ENCODE data around the gene STAP2. TPM values are rescaled to one million over a fixed set of nuclear protein-coding genes. Genes with fewer than 3 reads are reported as not detected.

The STAP2 gene
- total RNA-seq, 2 experiments from 2014 or later, result 8.8 to 9.6 TPM

DNA sequence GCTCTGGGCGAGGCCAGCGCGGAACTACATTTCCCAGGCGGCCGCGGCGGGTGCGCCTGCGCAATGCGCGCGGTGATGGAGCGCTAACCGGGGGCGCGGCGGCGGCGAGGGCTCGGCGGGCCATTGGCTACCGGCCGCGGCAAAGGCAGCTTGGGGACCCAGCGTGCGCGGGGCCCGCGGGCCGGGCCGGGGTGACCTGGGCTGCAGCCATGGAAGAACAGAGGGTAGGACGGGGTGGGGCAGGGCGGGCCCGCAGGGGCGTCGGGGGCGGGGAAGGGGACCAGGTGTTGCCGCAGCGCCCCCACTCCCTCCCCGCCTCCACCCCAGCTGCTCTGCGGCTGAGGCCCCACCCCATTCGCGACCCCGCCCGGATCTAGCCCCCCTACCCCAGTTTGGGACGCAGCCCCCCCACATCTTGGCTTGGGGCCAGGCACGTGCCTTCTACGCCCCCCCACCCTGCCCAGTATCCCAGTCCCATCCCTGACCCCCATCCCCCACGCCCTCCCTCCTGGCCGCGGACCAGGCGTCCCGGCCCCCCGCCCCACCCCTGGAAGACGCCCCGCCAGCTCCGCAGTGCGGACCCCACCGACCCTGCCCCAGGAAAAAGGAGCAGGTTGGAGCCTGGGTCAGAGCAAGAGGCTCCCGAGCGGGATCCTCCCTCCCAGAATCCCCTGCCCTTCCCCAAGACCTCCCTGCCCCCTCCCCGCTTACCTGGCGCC is 33.9 kb downstream of the STAP2 start, which contains the start of gene FSD1:
FSD1 (plus strand) TSS at position 61 of the 719 bp plus-strand sequence; CDS start at position 210, 149 bp downstream.
- DNase-seq (peak; percentile 86), ATAC-seq (peak; percentile 92)
- peak within 1 kb of the TSS; percentile 65 for H3K4me3 Mint-ChIP-seq
- no peaks in the 10 kb centered on the region for H3K9me3 Mint-ChIP-seq (ENCODE audit: low read depth)
- H3K4me1 Mint-ChIP-seq, result peaks cover 34% of the 10 kb centered on the region
- no peaks in the 10 kb centered on the region for H3K36me3 Mint-ChIP-seq
- no peaks in the 10 kb centered on the region for H3K27me3 Mint-ChIP-seq
- CTCF ChIA-PET, result interaction anchor here (1.0 to 1.8 kb wide), 5 partner anchors 33 to 608 kb away, joined by 3 to 8 read pairs (median 4); partner anchors contain the start of gene STAP2
- peak within 1 kb of the TSS; percentile 87 for H3K27ac Mint-ChIP-seq

DNA sequence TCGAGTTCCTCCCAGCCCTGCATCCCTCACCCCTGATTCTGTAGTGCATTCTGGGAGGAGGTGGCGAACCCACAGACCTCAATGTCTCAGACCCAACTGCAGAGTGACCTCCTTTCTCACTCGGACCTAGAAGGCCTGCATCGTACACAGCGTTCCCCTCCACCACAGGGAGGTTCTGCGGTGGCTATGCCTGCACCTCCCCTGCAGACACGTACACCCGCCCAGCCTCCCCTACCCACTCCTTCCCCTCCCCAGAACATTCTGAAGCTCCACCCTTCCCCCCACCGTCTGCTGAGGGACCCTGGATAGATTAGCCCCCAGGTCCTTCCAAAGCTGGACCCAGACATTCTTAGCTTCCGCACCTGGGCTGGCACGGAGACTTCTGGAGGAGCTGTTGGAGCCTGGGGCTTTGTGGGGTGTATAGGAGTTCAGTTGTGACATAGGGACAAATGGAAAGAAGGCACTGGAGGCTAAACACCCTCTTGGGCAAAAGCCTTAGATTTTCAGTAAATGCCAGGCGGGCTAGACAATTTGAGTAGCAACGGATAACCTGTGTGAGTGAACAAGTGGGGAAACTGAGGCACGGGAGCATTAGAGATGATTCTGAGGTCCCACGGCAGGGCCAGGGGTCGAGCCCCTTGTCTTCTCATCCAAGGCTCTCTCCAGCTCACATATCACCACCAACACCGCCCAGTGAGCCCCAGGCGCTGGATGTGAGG is 34.6 kb downstream of the STAP2 start:
- Mint-ChIP-seq H3K9me3 (ENCODE audit: low read depth) (no peaks in the 10 kb centered on the region), H3K27me3 (no peaks in the 10 kb centered on the region), H3K27ac (peak overlapping the region; percentile 81), H3K4me1 (peaks cover 39% of the 10 kb centered on the region), H3K36me3 (no peaks in the 10 kb centered on the region), H3K4me3 (peak overlapping the region; percentile 65)
- DNase-seq (peak; percentile 69), ATAC-seq (peak; percentile 34)
- CTCF ChIA-PET, result interaction anchor here (0.7 to 1.8 kb wide), 6 partner anchors 34 to 608 kb away, joined by 3 to 8 read pairs (median 4); partner anchors contain the start of gene STAP2

DNA sequence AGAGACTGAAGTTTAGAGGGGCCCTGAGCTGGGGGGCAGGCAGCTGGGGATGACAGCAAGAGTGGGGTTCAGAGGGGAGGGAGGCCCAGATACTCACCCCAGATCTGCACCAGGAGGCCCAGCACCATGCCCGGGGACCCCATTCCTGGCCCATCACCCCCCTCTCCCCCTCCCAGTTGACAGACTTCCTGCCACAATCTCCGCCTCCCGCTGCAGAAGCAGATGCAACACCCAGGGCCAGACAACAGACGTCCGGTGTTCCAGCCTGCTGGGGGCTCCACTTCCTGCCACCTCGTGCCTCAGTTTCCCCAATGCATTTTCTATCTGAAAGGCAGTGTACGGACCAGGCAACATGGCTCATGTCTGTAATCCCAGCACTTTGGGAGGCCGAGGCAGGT is 36.4 kb downstream of the STAP2 start, which contains the start of gene TMIGD2:
TMIGD2 (minus strand) TSS at position 147 of the 398 bp plus-strand sequence; CDS start at position 143, 4 bp downstream.
- Mint-ChIP-seq H3K27me3 (no peaks in the 10 kb centered on the region), H3K27ac (peak within 1 kb of the TSS; percentile 87), H3K36me3 (peaks cover 2% of the 10 kb centered on the region), H3K4me3 (peak within 1 kb of the TSS; percentile 80), H3K9me3 (ENCODE audit: low read depth) (no peaks in the 10 kb centered on the region), H3K4me1 (peaks cover 50% of the 10 kb centered on the region)
- CTCF ChIA-PET, result interaction anchor here (0.9 to 2.8 kb wide), 5 partner anchors 23 to 169 kb away, joined by 3 to 13 read pairs (median 6); partner anchors contain the start of gene MPND
- peak; percentile 2 for ATAC-seq
- peak; percentile 52 for DNase-seq

DNA sequence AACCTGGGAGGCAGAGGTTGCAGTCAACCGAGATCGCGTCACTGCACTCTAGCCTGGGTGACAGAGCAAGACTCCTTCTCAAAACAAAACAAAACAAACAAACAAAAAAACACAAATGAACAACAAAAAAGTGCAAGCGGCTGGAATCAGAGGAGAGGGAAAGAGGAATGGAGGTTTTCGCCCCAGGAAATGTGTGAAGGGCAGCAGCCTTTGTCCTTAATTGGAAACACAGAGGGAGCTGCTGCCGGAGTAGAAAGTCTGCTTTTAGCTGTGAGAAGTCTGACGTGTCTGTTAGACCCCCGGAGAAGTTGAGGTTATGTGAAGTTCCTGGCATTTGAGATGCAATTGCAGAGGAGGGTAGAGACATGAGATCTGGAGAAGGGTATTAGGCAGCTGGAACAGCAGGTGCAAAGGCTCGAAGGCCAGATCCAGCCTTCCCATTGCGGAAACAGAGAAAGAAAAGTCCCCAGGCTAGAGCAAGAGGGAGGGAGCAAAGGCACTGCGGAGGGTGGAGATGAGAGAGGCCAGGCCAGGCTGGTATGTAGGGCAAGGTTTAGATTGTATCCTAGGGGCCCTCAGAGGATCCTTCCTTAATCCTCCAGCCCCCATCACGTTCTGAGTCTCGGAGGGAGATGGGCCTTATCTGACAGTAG is 36.9 kb downstream of the STAP2 start:
- CTCF ChIA-PET, result interaction anchor here (0.9 to 2.8 kb wide), 5 partner anchors 23 to 170 kb away, joined by 3 to 13 read pairs (median 6); partner anchors contain the start of gene MPND
- DNase-seq (no peak), ATAC-seq (peak; percentile 11)
- peaks cover 50% of the 10 kb centered on the region for H3K4me1 Mint-ChIP-seq
- H3K27ac Mint-ChIP-seq, result peak overlapping the region; percentile 87
- H3K4me3 Mint-ChIP-seq, result peak overlapping the region; percentile 80
- no peaks in the 10 kb centered on the region for H3K9me3 Mint-ChIP-seq (ENCODE audit: low read depth)
- H3K27me3 Mint-ChIP-seq, result no peaks in the 10 kb centered on the region
- H3K36me3 Mint-ChIP-seq, result peaks cover 2% of the 10 kb centered on the region

DNA sequence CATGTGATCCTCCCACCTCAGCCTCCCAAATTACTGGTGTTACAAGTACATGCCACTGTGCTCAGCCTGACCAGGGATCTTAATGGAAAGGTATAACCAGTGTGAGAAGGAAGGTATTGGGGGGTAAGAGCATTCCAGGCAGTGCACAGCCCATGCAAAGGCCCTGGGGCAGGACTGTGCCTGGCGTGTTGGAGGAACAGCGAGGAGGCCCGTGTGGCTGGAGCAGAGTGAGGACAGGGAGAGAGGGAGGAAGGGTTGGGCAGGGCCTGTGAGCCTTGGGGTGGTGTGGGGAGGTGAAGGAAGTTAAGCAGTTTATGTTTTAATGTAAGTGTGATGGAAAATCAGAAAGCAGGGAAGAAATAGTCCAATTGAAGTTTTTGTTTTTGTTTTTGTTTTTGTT is 38.0 kb downstream of the STAP2 start:
- Mint-ChIP-seq H3K27me3 (no peaks in the 10 kb centered on the region), H3K4me3 (peak overlapping the region; percentile 80), H3K27ac (peak overlapping the region; percentile 87), H3K9me3 (ENCODE audit: low read depth) (no peaks in the 10 kb centered on the region), H3K36me3 (peaks cover 2% of the 10 kb centered on the region), H3K4me1 (peaks cover 47% of the 10 kb centered on the region)
- DNase-seq (no peak), ATAC-seq (no peak)
- CTCF ChIA-PET, result interaction anchor here (2.5 to 2.8 kb wide), 2 partner anchors 34 to 42 kb away, joined by 11 to 13 read pairs; partner anchors contain the start of gene MPND

DNA sequence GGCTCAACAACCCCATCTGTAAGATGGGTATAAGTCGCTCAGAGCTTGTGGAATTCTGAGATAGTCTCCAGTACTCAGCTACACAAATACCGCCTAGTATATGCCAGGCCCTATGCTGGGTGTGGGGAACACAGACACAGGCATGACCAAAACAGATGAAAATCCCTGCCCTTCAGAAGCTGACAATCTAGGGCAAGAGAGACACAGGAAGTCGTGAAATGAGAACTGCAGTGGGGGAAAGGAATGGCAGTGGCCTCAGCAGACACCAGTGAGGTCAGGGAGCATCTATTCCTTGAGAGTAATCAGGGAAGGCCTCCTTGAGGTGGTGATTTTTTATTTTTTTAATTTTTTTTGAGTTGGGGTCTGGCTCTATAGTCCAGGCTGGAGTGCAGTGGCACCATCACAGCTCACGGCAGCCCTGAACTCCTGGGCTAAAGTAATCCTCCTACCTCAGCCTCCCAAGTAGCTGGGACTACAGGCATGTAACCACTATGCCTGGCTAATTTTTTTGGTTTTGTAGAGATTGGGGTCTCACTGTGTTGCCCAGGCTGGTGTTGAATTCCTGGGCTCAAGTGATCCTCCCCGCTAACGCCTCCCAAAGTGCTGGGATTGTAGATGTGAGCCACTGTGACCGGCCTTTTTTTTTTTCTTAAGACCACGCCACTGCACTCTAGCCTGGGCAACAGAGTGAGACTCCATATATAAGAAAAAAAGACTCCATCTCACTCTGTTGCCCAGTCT is 39.6 kb downstream of the STAP2 start:
- Mint-ChIP-seq H3K36me3 (peaks cover 2% of the 10 kb centered on the region), H3K27ac (peak overlapping the region; percentile 78), H3K4me1 (peaks cover 41% of the 10 kb centered on the region), H3K9me3 (ENCODE audit: low read depth) (no peaks in the 10 kb centered on the region), H3K4me3 (peak overlapping the region; percentile 46), H3K27me3 (no peaks in the 10 kb centered on the region)
- DNase-seq (peak; percentile 44), ATAC-seq (peak; percentile 24)
- CTCF ChIA-PET, result interaction anchor here (0.5 to 2.2 kb wide), 7 partner anchors 8 to 103 kb away, joined by 3 to 11 read pairs (median 4); partner anchors contain the start of genes CHAF1A and MPND

DNA sequence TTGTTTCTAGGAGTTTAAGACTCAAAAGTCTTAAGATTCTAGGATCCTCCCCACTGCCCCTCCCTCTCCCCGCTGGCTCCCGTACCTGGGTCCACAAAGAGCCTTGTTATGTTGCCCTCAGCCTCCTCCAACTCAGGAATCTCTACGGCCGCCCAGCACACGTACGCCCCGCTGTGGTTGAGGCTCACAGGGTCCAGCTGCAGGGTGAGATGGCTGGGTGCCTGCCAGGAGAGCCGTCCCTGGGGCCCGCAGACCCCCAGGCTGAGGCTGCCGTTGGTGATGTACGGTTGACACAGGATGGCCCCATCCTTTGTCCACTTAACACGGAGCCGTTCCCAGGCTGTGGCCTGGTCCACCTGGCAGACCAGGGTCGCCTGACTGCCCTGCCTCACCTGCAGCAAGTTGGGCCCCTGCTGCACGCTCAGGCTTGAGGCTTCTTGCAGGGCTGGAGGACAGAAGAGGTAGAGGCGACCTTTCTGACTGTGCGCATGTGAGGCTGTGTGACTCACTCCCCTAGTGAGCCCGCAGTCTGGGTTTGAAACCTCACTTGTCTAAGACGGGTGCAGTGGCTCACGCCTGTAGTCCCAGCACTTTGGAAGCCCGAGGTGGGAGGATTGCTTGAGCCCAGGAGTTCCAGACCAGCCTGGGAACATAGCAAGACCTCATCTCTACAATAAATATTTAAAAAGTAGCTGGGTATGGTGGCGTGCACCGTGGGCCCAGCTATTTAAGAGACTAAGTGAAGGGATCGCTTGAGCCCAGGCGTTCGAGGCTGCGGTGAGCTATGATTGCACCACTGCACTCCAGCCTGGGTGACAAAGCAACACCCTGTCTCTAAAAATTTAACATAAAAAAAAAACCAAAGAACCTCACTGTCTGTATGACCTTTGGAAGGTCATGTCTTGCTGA is 40.5 kb downstream of the STAP2 start:
- no peaks in the 10 kb centered on the region for H3K27me3 Mint-ChIP-seq

DNA sequence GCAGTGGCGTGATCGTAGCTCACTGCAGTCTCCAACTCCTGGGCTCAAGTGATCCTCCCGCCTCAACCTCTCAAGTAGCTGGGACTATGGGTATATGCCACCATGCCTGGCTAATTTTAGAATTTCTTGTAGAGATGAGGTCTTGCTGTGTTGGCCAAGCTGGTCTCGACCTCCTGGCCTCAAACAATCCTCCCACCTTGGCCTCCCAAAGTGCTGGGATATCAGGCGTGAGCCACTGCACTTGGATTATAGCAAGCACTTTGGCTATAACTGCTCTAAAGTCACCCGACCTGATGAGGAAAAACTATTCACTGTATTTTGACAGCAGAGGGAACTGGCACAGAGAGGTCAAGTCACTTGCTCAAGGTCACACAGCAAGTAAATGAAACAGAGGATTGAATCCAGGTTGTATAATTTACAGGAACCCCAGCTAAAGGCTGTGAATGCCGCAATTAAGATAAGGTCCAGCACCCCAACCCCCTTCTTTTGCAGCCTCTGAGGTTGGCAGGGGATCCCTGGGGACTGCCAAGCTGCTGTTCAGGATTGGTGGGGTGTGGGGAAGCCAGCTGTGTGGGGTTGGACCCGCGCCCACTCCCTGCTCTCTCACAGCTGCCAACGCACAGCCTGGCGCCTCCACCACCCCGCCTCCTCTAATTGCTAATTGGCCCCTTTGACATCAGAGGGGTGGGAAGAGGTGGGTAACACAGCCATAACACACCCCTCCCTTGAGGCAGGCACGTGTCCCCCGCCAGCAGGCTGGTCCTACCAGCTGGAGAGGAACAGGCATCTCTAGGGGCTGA is 42.5 kb downstream of the STAP2 start:
- CTCF ChIA-PET, result interaction anchor here (0.8 to 1.8 kb wide), 3 partner anchors 28 to 104 kb away, joined by 3 to 8 read pairs (median 4); partner anchors contain the start of gene SH3GL1
- DNase-seq (no peak), ATAC-seq (no peak)
- peaks cover 21% of the 10 kb centered on the region for H3K4me1 Mint-ChIP-seq
- H3K36me3 Mint-ChIP-seq, result peaks cover 2% of the 10 kb centered on the region
- H3K27me3 Mint-ChIP-seq, result no peaks in the 10 kb centered on the region
- no peak overlapping the region for H3K27ac Mint-ChIP-seq
- H3K9me3 Mint-ChIP-seq (ENCODE audit: low read depth), result no peaks in the 10 kb centered on the region
- H3K4me3 Mint-ChIP-seq, result no peak overlapping the region

More for the DNA sequence above, 40.5 kb downstream of the STAP2 start:
- H3K9me3 Mint-ChIP-seq (ENCODE audit: low read depth), result no peaks in the 10 kb centered on the region
- peak; percentile 84 for ATAC-seq
- peak overlapping the region; percentile 78 for H3K27ac Mint-ChIP-seq
- peak overlapping the region; percentile 46 for H3K4me3 Mint-ChIP-seq
- peak; percentile 82 for DNase-seq
- peaks cover 2% of the 10 kb centered on the region for H3K36me3 Mint-ChIP-seq
- peaks cover 36% of the 10 kb centered on the region for H3K4me1 Mint-ChIP-seq
- CTCF ChIA-PET, result interaction anchor here (0.5 to 2.2 kb wide), 7 partner anchors 9 to 104 kb away, joined by 3 to 11 read pairs (median 4); partner anchors contain the start of genes CHAF1A and MPND

DNA sequence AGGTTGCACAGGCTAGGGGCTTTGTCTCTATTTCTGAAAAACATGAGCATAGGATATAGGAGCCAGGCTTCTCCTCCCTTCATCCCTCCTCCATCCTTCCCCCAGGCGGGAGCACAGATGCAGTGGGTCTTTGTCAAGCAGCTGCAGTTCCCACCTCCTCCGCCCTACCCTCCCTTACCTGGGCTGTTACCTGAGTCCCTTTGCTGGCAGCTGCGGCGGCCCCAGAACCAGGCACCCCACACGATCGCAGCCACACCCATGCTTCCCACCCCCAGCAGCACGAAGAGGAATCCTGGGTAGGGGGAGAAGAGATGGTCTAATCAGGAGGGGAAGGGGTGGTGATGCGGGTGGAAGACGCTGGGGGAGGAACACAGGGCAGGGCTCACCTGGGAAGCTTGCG is 44.2 kb downstream of the STAP2 start:
- Mint-ChIP-seq H3K9me3 (ENCODE audit: low read depth) (no peaks in the 10 kb centered on the region), H3K27ac (no peak overlapping the region), H3K36me3 (peaks cover 2% of the 10 kb centered on the region), H3K4me3 (no peak overlapping the region), H3K27me3 (no peaks in the 10 kb centered on the region), H3K4me1 (peaks cover 14% of the 10 kb centered on the region)
- CTCF ChIA-PET, result no interaction called here
- no peak for DNase-seq
- ATAC-seq, result no peak

DNA sequence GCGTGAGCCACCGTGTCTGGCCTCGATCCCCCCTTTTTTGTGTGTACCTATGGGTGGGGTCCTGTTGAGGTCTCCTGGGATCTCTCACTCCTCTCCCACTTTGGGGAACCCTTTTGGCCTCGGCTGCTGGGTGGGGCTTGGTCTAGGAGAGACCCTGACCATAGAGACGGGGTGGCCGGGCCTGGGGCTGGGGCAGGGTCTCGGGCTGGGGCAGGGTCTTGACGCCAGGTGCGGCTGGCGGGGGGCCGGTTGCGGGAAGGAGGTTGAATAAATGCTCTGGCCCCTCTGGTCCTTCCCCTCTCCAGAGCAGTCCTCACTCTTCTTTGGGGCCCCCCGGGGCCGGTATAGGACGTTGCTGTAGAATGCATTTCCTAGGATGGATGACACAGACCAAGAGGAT is 46.1 kb downstream of the STAP2 start:
- ATAC-seq (no peak), DNase-seq (no peak)
- no peak overlapping the region for H3K27ac Mint-ChIP-seq
- no peaks in the 10 kb centered on the region for H3K9me3 Mint-ChIP-seq (ENCODE audit: low read depth)
- no peaks in the 10 kb centered on the region for H3K4me1 Mint-ChIP-seq
- H3K27me3 Mint-ChIP-seq, result no peaks in the 10 kb centered on the region
- H3K36me3 Mint-ChIP-seq, result no peaks in the 10 kb centered on the region
- H3K4me3 Mint-ChIP-seq, result no peak overlapping the region
- CTCF ChIA-PET, result interaction anchor here (0.8 kb wide), 1 partner anchor 808 kb away, joined by 3 read pairs; no protein-coding TSS in a partner anchor

DNA sequence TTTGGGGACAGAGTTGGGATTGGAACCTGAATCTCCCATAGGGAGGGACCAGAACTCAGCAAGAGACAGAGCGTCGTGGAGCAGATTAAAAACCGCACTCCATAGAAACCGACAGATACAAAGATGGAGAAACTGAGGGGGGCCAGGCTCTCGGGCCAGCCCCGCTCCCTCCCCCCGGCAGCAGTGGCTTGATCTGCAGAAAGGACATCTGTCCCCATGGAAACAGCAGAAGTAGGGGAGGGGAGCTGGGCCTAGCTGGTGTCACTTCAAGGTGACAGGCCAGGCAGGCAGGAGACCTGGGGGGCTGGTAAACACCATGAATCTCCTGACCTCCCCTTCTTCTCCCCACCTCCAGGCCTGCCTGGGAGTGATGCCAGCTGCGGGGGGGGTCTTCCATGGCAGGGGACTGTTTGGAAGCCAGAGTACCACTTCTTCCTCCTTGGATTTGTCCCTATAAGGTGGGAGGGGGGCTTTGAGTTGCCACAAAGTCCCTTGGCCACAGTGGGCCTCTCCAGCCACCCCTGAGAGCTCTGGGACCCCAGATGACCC is 47.4 kb downstream of the STAP2 start:
- no peak for ATAC-seq
- Mint-ChIP-seq H3K36me3 (no peaks in the 10 kb centered on the region), H3K27me3 (no peaks in the 10 kb centered on the region), H3K4me3 (no peak overlapping the region), H3K27ac (no peak overlapping the region), H3K9me3 (ENCODE audit: low read depth) (no peaks in the 10 kb centered on the region), H3K4me1 (no peaks in the 10 kb centered on the region)
- CTCF ChIA-PET, result no interaction called here
- DNase-seq, result no peak
